ENCODE data around the gene IKBKE. TPM values are rescaled to one million over a fixed set of nuclear protein-coding genes. Genes with fewer than 3 reads are reported as not detected.

Gene IKBKE
- total and polyA plus RNA-seq, 2 of the 8 experiments (the other 6 are each of a cell fraction or from before 2014, with no cell fraction given), result 8.6 to 12.0 TPM

GRCh38 chr1:206544562-206545257 is 74.4 kb downstream of the IKBKE start (continued):
- no peak for TF ChIP-seq CHD7 (IDR thresholded peaks at IDR 0.05; ENCODE audit: insufficient replicate concordance, low read length)
- TF ChIP-seq, protein P1, sequence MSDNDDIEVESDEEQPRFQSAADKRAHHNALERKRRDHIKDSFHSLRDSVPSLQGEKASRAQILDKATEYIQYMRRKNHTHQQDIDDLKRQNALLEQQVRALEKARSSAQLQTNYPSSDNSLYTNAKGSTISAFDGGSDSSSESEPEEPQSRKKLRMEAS (IDR thresholded peaks at IDR 0.05), result peak; percentile 96
- TF ChIP-seq CHD2 (IDR thresholded peaks at IDR 0.05; ENCODE audit: low read length), result 0 out of 2 replicates have a peak, but pooled peaks have one; percentile 27
- TF ChIP-seq, protein P2, sequence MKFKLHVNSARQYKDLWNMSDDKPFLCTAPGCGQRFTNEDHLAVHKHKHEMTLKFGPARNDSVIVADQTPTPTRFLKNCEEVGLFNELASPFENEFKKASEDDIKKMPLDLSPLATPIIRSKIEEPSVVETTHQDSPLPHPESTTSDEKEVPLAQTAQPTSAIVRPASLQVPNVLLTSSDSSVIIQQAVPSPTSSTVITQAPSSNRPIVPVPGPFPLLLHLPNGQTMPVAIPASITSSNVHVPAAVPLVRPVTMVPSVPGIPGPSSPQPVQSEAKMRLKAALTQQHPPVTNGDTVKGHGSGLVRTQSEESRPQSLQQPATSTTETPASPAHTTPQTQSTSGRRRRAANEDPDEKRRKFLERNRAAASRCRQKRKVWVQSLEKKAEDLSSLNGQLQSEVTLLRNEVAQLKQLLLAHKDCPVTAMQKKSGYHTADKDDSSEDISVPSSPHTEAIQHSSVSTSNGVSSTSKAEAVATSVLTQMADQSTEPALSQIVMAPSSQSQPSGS (IDR thresholded peaks at IDR 0.05; ENCODE audit: low read length), result 0 out of 2 replicates have a peak, but pooled peaks have one; percentile 67
- TF ChIP-seq TCF12 (IDR thresholded peaks at IDR 0.05; ENCODE audit: low read depth, low read length), result 0 out of 2 replicates have a peak, but pooled peaks have one; percentile 63
- no peak for TF ChIP-seq SP1 (IDR thresholded peaks at IDR 0.05; ENCODE audit: low read depth, low read length)
- no peak for TF ChIP-seq KDM4A (IDR thresholded peaks at IDR 0.05; ENCODE audit: low read depth, low read length, severe bottlenecking)
- TF ChIP-seq SUZ12 (IDR thresholded peaks at IDR 0.05; ENCODE audit: low read length), result no peak
- TF ChIP-seq YY1 (IDR thresholded peaks at IDR 0.05; ENCODE audit: low read depth, low read length), result no peak

Measured in H1 (cell line).